Glomerular endothelial cell (primary cell): ENCODE data around the gene OPN1MW. TPM values are rescaled to one million over a fixed set of nuclear protein-coding genes. Genes with fewer than 3 reads are reported as not detected.
"Not testable (repeated sequence)": the region's sequence is repeated elsewhere in the genome, so short reads cannot be mapped to it uniquely, and the experiment has no call there.

ENCODE experiments used
- DNase-seq: peaks from one replicate; pipeline ENCODE4 v3.0.0-alpha.2; 2011; ENCODE audit warnings: low read depth, low spot score; ENCODE audit errors: extremely low read depth
- total RNA-seq: library from RNA; depleted of rRNA; stranded (reverse); fragments of >200 nt; gene quantifications from 2 replicates; pipeline ENCODE4 v1.2.3, GENCODE V29; 2015

OPN1MW gene
- total RNA-seq = not detected in 2 replicates

DNA sequence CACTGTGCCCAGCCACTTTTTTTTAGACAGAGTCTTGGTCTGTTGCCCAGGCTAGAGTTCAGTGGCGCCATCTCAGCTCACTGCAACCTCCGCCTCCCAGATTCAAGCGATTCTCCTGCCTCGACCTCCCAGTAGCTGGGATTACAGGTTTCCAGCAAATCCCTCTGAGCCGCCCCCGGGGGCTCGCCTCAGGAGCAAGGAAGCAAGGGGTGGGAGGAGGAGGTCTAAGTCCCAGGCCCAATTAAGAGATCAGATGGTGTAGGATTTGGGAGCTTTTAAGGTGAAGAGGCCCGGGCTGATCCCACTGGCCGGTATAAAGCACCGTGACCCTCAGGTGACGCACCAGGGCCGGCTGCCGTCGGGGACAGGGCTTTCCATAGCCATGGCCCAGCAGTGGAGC lies at the start of gene OPN1MW:
TSS of gene OPN1MW (plus strand) at position 301 of the 400 bp plus-strand sequence. CDS start at position 383, 82 bp downstream.
- not testable (repeated sequence) for DNase-seq

DNA sequence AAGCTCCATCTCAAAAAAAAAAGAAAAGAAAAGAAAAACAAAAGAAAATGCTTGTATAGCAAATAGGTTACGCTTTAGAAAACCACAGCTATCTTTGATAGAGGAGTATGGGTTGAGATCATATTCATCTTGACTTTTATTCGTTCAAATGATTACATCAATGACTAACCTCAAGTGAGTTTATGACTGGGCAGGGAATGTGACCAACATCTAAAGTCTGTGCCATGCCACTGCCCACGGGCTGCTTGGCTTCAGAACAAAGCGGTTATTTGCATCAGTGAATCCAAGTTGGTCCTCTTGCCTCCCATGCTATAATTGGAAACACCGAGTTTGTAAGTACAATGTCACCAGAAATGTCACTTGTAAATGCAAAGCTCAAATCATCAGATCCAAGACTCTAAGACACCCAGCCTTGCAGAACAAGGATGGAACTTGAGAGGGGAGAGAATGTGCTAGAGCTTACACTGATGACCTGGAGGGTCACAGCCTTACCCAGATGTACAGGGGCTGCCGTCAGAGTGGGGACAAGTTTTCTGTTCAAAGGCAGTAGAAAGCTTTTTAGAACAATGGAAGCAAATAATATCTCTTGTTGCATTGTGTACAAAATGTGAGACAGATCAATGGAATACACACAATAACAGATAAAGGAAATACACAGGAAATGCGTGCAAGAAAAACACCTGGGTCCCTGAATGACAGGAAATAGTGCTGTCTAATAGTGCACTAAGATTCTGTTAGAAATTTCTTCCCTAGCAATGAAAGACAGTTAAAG lies 46.8 kb upstream of the OPN1MW start:
- DNase-seq = no peak

DNA sequence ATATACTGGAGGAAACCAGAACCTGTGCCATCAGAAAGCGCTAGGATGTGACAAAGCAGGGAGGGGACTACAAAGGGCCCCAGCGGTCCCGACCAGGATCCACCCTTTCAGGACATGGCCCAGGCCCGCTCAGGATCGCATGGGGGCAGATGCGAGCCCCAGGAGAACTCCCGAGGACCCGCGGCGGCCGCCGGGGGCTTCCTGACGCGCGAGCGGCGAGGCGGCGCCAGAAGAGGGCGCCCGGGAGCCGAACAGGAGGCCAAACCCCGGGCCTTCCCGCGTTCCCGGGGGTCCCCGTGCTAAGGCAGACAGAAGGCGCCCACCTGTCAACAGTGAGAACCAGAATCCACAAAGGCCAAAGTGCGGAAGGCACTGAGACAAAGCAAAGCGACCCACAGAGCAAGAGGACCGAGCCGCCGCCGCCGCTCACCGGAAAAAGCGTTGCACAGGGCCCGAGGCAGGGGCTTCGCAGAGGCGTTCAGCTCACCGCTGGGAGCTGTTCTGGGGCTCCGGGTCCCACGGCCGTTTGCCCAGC lies 45.7 kb upstream of the OPN1MW start:
- DNase-seq = no peak

DNA sequence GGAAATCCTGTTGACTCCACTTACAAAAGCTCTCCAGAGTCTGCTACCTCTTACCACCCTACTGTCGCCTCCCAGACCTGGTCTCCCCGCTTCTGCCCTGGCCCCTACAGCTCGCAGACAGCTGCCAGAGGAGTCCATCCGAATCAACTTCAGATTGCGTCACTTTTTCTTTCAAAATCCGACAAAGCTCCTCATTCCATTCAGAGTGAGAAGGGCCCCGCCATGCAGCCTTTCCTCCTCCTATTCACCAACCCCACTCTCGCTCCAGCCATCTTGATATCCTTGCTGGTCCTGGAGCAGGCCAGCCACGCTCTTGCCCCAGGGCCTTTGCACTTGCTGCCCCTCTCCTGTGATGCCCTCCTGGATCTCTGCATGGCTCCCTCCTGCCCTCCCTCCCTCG lies 43.5 kb upstream of the OPN1MW start:
- no peak for DNase-seq

DNA sequence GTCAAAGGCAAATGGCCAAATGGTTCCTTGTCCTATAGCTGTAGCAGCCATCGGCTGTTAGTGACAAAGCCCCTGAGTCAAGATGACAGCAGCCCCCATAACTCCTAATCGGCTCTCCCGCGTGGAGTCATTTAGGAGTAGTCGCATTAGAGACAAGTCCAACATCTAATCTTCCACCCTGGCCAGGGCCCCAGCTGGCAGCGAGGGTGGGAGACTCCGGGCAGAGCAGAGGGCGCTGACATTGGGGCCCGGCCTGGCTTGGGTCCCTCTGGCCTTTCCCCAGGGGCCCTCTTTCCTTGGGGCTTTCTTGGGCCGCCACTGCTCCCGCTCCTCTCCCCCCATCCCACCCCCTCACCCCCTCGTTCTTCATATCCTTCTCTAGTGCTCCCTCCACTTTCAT lies 42.2 kb upstream of the OPN1MW start:
- DNase-seq = no peak

DNA sequence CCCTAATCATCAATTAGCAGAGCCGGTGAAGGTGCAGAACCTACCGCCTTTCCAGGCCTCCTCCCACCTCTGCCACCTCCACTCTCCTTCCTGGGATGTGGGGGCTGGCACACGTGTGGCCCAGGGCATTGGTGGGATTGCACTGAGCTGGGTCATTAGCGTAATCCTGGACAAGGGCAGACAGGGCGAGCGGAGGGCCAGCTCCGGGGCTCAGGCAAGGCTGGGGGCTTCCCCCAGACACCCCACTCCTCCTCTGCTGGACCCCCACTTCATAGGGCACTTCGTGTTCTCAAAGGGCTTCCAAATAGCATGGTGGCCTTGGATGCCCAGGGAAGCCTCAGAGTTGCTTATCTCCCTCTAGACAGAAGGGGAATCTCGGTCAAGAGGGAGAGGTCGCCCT lies 41.7 kb upstream of the OPN1MW start:
- no peak for DNase-seq

DNA sequence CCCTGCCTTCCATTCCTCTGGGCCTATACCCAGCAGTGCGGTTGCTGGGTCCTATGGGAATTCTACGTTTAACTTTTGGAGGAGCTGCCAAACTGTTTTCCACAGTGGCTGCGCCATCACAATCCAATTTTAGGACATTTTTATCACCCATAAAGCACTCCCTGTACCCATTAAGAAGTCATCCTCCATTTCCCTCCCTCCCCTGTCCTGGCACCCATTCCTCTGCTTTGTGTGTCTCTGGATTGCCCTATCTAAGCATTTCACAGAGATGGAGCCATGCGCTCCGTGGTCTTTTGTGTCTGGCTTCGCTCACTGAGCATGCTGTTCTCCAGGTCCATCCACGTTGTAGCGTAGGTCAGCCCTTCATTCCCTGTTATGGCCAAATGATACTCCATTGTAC lies 40.0 kb upstream of the OPN1MW start:
- DNase-seq = no peak

DNA sequence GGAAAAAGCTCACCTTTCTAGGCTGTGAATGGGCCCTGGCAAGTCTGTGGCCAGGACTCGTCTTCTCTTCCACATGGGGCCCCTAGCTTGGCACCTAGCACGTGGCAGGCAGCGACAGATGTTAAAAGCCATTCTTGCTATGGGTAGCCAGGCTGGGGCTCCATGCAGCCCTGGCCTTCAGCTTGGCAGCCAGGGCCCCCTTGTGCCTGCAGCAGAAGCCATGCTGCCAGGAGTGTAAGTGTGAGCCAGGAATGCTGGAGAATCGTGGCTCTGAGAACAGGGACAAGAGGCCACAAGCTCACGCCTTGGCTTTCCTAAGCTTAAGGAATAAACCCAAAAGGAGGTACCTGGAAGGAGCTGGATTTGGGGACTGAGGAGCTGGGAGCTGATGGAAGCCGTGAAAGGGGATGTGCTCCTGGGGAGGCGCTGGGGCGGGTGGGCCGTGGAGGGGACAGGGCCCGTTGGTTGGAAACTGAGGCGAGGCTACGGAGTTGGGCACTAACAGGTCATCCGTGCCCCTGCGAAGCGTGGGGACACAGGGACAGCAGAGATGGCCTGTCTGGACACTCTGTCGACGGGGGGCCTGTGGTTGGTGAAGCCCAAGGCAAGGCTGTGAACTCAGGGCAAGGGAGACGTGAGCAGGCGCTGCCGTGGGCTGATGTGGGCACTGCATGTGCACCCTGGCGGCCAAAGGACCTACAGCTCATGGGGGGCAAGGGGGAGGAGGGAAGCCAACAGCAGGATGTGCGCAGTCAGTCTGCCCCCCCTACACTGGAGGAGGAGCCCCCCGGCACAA lies 39.2 kb upstream of the OPN1MW start:
- DNase-seq = no peak

DNA sequence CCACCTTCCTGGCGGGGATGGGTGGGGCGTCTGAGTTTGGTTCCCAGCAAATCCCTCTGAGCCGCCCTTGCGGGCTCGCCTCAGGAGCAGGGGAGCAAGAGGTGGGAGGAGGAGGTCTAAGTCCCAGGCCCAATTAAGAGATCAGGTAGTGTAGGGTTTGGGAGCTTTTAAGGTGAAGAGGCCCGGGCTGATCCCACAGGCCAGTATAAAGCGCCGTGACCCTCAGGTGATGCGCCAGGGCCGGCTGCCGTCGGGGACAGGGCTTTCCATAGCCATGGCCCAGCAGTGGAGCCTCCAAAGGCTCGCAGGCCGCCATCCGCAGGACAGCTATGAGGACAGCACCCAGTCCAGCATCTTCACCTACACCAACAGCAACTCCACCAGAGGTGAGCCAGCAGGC lies 38.4 kb upstream of the OPN1MW start, which contains the start of gene OPN1LW:
TSS of gene OPN1LW (plus strand) at position 234 of the 400 bp plus-strand sequence. CDS start at position 275, 41 bp downstream.
- DNase-seq = not testable (repeated sequence)

DNA sequence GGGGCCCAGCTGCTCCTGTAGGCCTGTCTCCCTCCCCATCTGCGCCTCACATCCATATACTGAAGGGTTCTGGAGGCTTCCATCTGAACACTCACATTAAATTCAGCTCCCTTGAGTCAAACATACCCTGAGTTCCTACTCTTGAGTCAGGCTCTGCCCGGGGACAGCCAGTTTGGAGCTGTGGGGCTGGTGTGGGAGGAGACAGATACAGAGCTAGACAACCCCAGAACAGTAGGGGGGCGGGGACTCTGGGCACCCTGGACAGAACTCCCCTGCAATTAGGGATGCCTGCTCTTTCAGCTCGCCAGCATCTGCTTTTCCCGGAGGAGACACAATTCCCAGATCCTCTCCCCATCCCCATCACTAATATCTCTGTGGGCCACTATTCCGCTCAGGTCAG lies 31.4 kb upstream of the OPN1MW start:
- DNase-seq = not testable (repeated sequence)

DNA sequence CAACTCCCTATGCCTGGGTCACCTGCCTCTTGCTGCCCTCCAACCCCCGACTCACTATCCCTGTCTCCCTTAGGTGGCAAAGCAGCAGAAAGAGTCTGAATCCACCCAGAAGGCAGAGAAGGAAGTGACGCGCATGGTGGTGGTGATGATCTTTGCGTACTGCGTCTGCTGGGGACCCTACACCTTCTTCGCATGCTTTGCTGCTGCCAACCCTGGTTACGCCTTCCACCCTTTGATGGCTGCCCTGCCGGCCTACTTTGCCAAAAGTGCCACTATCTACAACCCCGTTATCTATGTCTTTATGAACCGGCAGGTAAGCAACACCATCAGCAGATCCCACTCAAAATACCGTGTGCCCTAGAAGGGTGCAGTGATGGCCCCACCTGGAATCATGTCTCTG lies 26.2 kb upstream of the OPN1MW start:
- DNase-seq = not testable (repeated sequence)

DNA sequence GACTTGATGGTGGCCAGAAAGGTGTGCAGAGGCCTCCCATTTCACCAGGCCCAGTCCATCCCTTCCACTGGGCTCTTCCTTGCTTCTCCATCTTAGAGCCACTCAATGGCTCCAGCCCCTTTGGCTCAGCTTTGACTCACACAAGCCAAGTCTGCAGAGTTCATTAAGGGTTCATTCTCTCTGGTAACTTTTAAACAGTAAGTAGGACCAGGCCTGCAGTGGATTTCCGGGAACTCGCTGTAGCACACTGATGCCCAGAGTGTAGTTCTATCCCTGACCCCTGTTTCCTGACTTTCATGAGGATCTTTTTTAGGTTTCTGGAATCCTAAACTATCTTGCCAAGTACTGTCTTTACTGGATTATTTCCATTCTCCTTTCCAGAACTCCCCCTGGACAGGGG lies 25.2 kb upstream of the OPN1MW start:
- not testable (repeated sequence) for DNase-seq

DNA sequence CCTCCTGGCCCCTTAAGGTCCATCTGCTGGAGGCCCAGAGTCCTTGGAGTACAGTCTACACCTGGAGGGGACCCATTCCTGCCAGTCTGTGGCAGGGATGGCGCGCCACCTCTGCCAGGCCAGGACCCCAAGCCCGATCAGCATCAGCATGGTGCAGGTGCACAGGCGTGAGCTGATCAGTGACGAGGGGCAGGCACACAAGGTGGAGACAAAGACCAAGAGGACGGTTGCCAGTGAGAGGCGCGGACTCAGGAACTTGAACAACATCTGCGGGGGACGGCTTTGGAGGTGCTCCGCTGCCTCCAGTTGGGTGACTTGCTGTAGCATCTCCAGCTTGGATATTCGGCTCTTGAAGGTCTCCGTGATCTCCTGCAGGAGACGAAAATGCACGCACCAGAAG lies 23.1 kb upstream of the OPN1MW start:
- DNase-seq = not testable (repeated sequence)

DNA sequence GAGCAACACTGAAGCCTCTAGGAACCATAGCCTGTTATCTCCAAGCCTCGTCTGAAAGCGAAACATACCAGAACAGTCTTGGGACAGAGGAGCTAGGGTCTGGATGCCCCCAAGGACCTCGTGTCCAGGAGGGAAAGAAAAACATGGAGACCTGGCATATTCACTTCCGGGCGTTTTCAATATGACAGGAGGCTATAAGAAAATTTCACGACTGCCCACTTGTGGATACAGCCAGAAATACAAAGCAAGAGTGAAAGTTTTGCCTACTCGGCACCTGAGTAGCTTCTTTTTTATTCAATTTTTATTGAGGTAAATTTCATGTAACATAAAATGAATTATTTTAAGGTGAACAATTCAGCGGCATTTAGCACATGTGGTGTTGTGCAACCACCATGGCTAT lies 17.5 kb upstream of the OPN1MW start:
- not testable (repeated sequence) for DNase-seq

DNA sequence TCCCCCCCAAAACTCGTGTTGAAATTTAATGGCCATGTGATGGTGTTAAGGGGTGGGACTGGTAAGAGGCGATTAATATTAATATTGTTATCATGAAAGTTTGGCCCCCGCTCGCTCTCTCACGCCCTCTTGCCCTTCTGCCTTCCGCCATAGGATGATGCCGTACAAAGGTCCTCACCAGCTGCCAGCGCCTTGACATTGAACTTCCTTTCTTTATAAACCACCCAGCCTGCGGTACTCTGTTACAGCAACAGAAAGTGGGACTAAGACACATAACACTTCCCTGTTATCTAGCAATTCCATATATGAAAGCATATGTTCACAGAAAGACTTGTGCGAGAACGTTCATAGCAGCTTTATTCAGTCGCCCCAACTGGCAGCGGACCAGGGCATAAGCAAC lies 14.0 kb upstream of the OPN1MW start:
- not testable (repeated sequence) for DNase-seq

DNA sequence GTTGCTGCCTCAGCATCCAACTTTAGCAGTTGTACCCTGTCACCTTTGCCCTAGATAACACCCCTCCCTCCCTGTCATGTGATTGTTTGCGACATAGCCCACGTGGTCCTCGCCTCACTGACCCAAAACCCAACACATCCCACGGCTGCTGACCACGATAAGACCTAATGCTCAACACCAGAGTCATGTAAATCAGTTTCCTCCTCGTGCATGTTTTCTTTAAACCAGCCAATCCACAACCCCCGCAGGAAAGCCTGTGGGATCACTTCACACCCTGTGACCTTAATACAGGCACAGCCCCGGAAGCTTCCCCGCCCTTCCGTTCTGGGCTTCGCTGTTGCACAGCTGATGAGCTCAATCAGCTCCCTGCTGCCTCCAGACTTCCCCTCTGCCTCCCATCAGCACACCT lies 9.9 kb upstream of the OPN1MW start:
- not testable (repeated sequence) for DNase-seq

DNA sequence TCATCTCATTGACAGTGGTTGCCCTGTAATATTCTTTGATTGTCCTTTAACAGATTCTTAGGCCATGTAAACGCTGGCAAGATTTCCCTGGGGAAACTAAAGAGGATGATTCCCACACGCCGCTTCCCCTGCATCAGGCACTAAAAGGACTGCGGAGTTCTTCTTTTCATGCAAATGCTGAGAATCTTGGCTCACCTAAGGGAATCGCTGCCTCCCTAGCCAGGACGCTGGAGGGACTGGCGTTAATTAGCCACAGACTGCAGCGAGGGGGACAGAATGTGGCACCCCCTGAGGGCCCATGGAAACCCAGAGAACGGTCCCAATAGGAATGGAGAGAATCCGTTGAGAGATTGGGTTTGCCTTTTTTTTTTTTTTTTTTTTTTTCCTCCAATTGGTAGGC lies 8.0 kb upstream of the OPN1MW start:
- not testable (repeated sequence) for DNase-seq

DNA sequence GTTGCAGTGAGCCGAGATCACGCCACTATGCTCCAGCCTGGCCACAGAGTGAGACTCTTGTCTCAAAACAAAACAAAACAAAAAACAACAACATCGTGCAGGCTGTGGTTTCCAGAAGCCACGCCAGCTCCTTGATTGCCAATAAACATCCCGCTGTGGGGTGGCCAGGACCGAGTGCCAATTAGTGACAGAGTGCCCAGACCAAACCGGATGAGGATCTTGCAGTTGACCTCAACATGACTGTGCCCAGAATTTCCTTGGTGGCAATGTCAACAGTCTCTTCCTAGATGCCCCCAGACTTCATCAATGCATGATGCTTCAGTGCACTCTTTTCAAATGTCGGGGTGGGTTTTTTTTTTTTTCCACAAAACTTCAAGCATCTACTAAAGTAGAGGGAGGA lies 1.4 kb downstream of the OPN1MW start:
- DNase-seq = not testable (repeated sequence)

DNA sequence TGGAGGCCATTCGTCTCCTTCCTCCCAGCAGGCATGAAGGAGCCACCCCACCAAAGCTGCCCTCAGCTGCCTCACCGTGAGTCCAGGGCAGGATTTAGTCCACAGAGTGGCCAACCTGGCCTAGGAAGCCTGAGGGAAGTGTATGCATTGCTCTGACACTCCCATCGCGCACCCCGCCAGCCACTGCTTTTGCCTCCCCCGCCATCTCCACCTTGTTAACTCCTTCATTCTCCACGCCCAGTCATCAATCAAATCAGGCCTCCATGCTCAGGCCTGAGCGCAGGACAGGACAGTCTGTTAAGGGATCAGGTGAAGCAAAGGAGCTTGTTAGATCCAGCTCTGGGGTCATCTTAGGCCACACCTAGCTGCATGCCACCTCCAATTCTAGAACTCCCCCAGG lies 10.4 kb downstream of the OPN1MW start:
- not testable (repeated sequence) for DNase-seq

DNA sequence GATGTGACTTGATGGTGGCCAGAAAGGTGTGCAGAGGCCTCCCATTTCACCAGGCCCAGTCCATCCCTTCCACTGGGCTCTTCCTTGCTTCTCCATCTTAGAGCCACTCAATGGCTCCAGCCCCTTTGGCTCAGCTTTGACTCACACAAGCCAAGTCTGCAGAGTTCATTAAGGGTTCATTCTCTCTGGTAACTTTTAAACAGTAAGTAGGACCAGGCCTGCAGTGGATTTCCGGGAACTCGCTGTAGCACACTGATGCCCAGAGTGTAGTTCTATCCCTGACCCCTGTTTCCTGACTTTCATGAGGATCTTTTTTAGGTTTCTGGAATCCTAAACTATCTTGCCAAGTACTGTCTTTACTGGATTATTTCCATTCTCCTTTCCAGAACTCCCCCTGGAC lies 11.9 kb downstream of the OPN1MW start:
- not testable (repeated sequence) for DNase-seq

DNA sequence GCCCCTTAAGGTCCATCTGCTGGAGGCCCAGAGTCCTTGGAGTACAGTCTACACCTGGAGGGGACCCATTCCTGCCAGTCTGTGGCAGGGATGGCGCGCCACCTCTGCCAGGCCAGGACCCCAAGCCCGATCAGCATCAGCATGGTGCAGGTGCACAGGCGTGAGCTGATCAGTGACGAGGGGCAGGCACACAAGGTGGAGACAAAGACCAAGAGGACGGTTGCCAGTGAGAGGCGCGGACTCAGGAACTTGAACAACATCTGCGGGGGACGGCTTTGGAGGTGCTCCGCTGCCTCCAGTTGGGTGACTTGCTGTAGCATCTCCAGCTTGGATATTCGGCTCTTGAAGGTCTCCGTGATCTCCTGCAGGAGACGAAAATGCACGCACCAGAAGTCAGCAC lies 14.1 kb downstream of the OPN1MW start:
- DNase-seq = not testable (repeated sequence)
